ENCODE data around the gene EXOC1L.

GRCh38 chr4:55822329-55822728 lies 2.7 kb downstream of the EXOC1L start:
- TF ChIP-seq CTCF (IDR thresholded peaks at IDR 0.05) = no peak
- TF ChIP-seq EZH2 (IDR thresholded peaks at IDR 0.05; ENCODE audit: borderline replicate concordance, insufficient read depth, low read depth, low read length, poor library complexity, severe bottlenecking) = no peak
